Heart left ventricle (tissue), 13 donors: ENCODE results near the gene MED27.

Source experiments
- CTCF ChIP-seq, 12 donors: fragments of 200-600 bp; sonication (generic) in 4 of 12; IDR thresholded peaks; one replicate each; pipeline versions ENCODE4 v1.5.0 to v1.8.0; 2018 to 2022; ENCODE audit warnings: antibody characterized with exemption in 12 of 12, mild to moderate bottlenecking in 5 of 12
- POLR2A ChIP-seq, 2 donors: fragments of 450-650 bp; IDR thresholded peaks; one replicate each; pipeline ENCODE4 v1.6.1; 2017; ENCODE audit warnings: antibody characterized with exemption in 2 of 2, mild to moderate bottlenecking in 2 of 2, moderate library complexity in 2 of 2
- donor health status: ischemic (EF 13 %, LVEDD 7.1; RV severe dilation, severe dysfunction).
- donor health status: DM: no; HTN: yes; CAD: no.
- donor health status: DM: no; HTN: no; CAD: no.
- donor health status: ischemic (EF 25% LVEDD 6.9; RV normal size, moderate dysfunction).
- donor health status: ischemic (EF 25% LVEDD 5.7; RV mildly dilated, moderate dysfunction).
- donor health status: ischemic (EF 35%, LVEDD 5.7; RV mildly dilated, moderate dysfunction).
- donor health status: nonischemic (EF 11% LVEDD 7.7; RV severe dilation, severe dysfunction).
- donor health status: DM: yes; HTN: yes; CAD: no.
- donor health status: PGD.
- donor health status: ischemic (EF 29% LVEDD 5.4; RV normal size, mild dysfunction).
- donor health status: nonischemic (EF 23%, LVEDD 6.1; RV moderate dilation, normal function).

- TF ChIP-seq CTCF (IDR thresholded peaks at IDR 0.05) (no peak), POLR2A (IDR thresholded peaks at IDR 0.05) (no peak)
Observed at GRCh38 chr9:131965103-131965502, 114.6 kb downstream of the MED27 start.
